Vagina (tissue), 2 donors: ENCODE measurements around the gene CCDC148. TPM values are rescaled to one million over a fixed set of nuclear protein-coding genes. Genes with fewer than 3 reads are reported as not detected.

Experiments used
- DNase-seq, 2 donors: peaks; one replicate each; pipeline ENCODE4 v3.0.0-alpha.2; 2017; ENCODE audit errors: extremely low spot score in 2 of 2
- H3K27ac ChIP-seq: fragments of 200-600 bp; sonication (generic); one replicate; pipeline ENCODE4 v1.5.1; 2019
- H3K27me3 ChIP-seq: fragments of 200-600 bp; sonication (generic); one replicate; pipeline ENCODE4 v1.5.1; 2019
- H3K36me3 ChIP-seq, 2 donors: fragments of 200-600 bp; sonication (generic); one replicate each; pipeline ENCODE4 v1.5.1; 2017 to 2019
- H3K4me1 ChIP-seq: fragments of 200-600 bp; sonication (generic); one replicate; pipeline ENCODE4 v1.5.1; 2019
- H3K4me3 ChIP-seq, 2 donors: fragments of 200-600 bp; sonication (generic); 1 replicate in 1 of 2; 2 replicates in 1 of 2; pipeline ENCODE4 v1.5.1; 2016 to 2019
- H3K9me3 ChIP-seq: fragments of 200-600 bp; sonication (generic); one replicate; pipeline ENCODE4 v1.5.1; 2019
- CTCF ChIP-seq, 3 experiments: fragments of 450-650 bp in 2 of 3; fragments of 200-600 bp in 1 of 3; sonication (generic) in 1 of 3; IDR thresholded peaks; one replicate each; pipeline ENCODE4 v1.5.1; 2017 to 2019; ENCODE audit warnings: antibody characterized with exemption in 3 of 3, mild to moderate bottlenecking in 2 of 3, moderate library complexity in 2 of 3
- POLR2A ChIP-seq, 2 donors: fragments of 450-650 bp; IDR thresholded peaks; one replicate each; pipeline ENCODE4 v1.6.1; 2017; ENCODE audit warnings: antibody characterized with exemption in 2 of 2, mild to moderate bottlenecking in 2 of 2, moderate library complexity in 2 of 2
- POLR2AphosphoS5 ChIP-seq, 2 donors: sonication (generic); formaldehyde crosslinking; IDR thresholded peaks; one replicate each; pipeline ENCODE4 v1.9.0; 2017; ENCODE audit warnings: antibody characterized with exemption in 2 of 2, mild to moderate bottlenecking in 2 of 2, low read depth in 1 of 2; ENCODE audit not compliant: insufficient read depth in 1 of 2
- intact Hi-C: fragments of 100-400 bp; cut with DNase I; formaldehyde crosslinking; loops from one replicate; pipeline ENCODE4 v1.15.1; 2023
- total RNA-seq: library from RNA; depleted of rRNA; stranded (reverse); fragments of >200 nt; gene quantifications from one replicate; pipeline ENCODE4 v1.2.3, GENCODE V29; 2016

CCDC148 gene
- total RNA-seq, 1 donor from 2014 or later: not detected

DNA sequence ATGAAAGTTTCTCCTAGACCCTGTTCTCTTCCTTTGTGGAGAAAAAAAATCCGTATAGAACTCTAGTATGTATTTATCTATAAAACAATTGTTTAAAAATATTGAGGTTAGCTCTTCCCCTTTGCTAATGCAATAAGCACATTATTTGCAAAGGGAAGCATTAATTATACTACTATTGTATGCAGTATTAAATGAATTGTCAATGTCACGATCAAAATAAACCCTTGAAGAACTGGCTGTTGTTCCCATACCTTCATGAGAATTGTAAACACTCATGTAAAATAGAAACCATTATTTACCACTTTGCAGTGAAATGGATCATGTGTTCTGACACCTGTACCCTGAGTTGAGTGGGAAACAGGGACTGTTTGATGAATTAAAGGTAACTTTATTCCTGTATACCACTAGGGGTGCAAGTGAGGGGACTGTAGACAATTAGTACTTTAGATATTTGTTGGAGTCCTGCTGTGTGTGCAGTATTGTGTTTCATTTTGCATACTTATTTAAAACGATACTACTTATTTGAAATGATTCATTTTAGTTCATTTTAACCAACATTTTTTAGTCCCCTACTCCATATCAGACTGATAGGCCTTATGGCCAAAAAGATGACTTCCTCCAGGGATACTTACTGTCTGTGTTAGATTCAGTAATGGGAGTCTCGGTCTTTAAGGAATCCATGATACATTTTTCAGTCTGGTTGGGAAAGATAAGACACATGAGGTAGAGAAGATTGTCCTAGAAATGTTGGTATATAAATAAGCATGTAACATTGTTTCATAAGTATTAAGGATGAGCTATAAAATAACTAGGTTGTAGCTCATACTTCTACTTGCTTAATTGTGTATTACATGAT lies 8.1 kb upstream of the CCDC148 start:
- no peaks in the 10 kb centered on the region for H3K36me3 ChIP-seq
- no peaks in the 10 kb centered on the region for H3K27me3 ChIP-seq
- H3K4me1 ChIP-seq: peaks cover 24% of the 10 kb centered on the region
- intact Hi-C loops: no loop called here
- DNase-seq: no peak
- TF ChIP-seq CTCF (IDR thresholded peaks at IDR 0.05): peak in 1 of 3 experiments; percentile 9
- TF ChIP-seq POLR2AphosphoS5 (IDR thresholded peaks at IDR 0.05; ENCODE audit: insufficient read depth in 1 of 2, low read depth in 1 of 2): no peak
- no peak overlapping the region for H3K4me3 ChIP-seq
- H3K9me3 ChIP-seq: no peaks in the 10 kb centered on the region
- no peak overlapping the region for H3K27ac ChIP-seq

DNA sequence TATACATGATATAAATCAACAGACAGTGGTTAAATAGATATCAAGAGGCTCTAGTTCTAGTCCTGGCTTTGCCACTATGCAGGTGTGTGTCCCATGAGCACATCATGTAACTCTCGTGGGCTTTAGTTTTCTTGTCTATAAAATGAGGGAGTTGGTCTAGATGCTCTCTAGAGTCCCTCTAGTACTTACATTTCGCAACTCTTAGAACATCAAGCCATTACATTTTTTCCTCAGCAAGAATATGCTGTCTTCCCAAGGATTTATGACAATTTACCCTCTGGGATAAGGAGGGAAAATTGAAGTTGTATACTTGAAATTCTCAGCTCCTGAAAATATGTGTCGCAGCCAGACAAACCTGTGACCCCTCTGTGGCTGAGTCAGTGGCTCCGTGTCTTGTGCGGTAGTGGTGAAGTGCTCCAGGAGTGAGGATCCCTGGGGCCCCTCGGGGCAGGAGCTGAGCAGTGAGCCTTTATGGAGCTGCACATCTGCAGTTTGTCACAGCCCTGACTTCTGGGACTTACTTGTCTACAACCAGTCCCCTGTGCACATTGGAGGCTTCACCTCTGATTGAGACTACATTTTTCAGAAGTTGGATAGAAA lies 7.0 kb upstream of the CCDC148 start:
- intact Hi-C loops: no loop called here
- DNase-seq: no peak

GRCh38 chr2:158460632-158461297 lies 4.2 kb upstream of the CCDC148 start:
- TF ChIP-seq POLR2A (IDR thresholded peaks at IDR 0.05) (no peak), CTCF (IDR thresholded peaks at IDR 0.05) (no peak), POLR2AphosphoS5 (IDR thresholded peaks at IDR 0.05; ENCODE audit: insufficient read depth in 1 of 2, low read depth in 1 of 2) (no peak)
- H3K4me3 ChIP-seq: no peak overlapping the region
- intact Hi-C loops: no loop called here
- H3K36me3 ChIP-seq: no peaks in the 10 kb centered on the region
- no peak for DNase-seq
- H3K4me1 ChIP-seq: peaks cover 44% of the 10 kb centered on the region
- H3K27ac ChIP-seq: no peak overlapping the region
- H3K27me3 ChIP-seq: no peaks in the 10 kb centered on the region
- no peaks in the 10 kb centered on the region for H3K9me3 ChIP-seq

More for the DNA sequence above, 7.0 kb upstream of the CCDC148 start:
- Histone ChIP-seq H3K4me3 (no peak overlapping the region), H3K27ac (no peak overlapping the region), H3K9me3 (no peaks in the 10 kb centered on the region), H3K4me1 (peaks cover 32% of the 10 kb centered on the region), H3K27me3 (no peaks in the 10 kb centered on the region), H3K36me3 (no peaks in the 10 kb centered on the region)
- no peak for TF ChIP-seq CTCF (IDR thresholded peaks at IDR 0.05)
- no peak for TF ChIP-seq POLR2A (IDR thresholded peaks at IDR 0.05)
- no peak for TF ChIP-seq POLR2AphosphoS5 (IDR thresholded peaks at IDR 0.05; ENCODE audit: insufficient read depth in 1 of 2, low read depth in 1 of 2)

DNA sequence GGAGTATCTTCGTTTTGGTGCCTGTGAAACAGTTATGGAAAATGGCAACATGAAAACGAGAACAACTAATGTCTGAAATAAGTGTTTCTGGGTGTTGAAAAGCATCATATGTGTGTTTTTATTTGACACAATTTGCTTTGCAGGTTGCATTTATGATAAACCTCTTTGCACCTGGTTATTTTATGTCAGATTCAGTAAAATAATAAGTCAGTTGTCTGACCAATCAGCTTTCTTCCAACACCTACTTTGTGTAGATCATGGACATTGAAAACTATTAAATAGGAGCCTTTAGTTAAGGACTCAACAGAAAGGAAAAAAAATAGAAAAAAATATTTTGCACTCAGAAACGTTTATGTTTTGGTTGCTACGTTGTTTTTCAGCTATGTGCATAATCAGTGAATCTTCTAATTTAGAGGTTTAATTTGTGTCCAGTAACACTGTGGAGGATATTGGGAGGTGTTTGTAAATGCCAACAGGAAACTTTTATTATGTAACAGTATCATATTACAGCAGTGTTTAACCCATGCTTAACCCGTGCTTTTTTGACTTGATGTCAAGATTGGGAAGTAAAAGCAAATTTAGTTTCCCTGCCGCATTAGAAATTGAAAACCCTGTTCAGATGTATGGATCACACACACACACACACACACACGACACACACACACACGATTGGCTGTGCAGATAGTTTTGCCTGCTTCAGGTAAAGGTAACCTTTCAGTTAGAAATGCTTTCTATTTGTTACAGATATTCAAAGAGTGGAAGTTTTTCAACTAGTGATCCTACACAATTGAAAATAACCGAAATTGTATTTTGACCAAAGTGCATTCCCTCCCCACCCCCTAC lies 2.8 kb upstream of the CCDC148 start:
- Histone ChIP-seq H3K27me3 (no peaks in the 10 kb centered on the region), H3K9me3 (no peaks in the 10 kb centered on the region), H3K27ac (peak overlapping the region; percentile 97), H3K4me1 (peaks cover 45% of the 10 kb centered on the region), H3K4me3 (peak overlapping the region; percentile 3 to 93), H3K36me3 (no peaks in the 10 kb centered on the region)
- intact Hi-C loops: loop anchor here (10.0 kb wide), 1 partner anchor 295 kb away; no protein-coding TSS in a partner anchor
- no peak for DNase-seq
- TF ChIP-seq POLR2AphosphoS5 (IDR thresholded peaks at IDR 0.05; ENCODE audit: insufficient read depth in 1 of 2, low read depth in 1 of 2): no peak
- TF ChIP-seq POLR2A (IDR thresholded peaks at IDR 0.05): no peak
- TF ChIP-seq CTCF (IDR thresholded peaks at IDR 0.05): no peak
